CD14-positive monocyte (primary cell): ENCODE measurements around the gene MRTFA. TPM values are rescaled to one million over a fixed set of nuclear protein-coding genes. Genes with fewer than 3 reads are reported as not detected.

ENCODE experiments used
- DNase-seq, 3 donors: peaks; one replicate each; pipeline ENCODE4 v3.0.0-alpha.2; 2011 to 2022
- H2AFZ ChIP-seq: 2 replicates; pipeline ENCODE4 v1.6.0; 2012; ENCODE audit warnings: mild to moderate bottlenecking, low read depth, low read length, inconsistent platforms; ENCODE audit not compliant: insufficient read depth, poor library complexity, severe bottlenecking
- H3K27ac ChIP-seq, 2 donors: 1 replicate in 1 of 2; 2 replicates in 1 of 2; pipeline ENCODE4 v1.5.1; 2012 to 2013; ENCODE audit warnings: low read length in 2 of 2, control low read depth in 1 of 2, inconsistent platforms in 1 of 2, low read depth in 1 of 2, mild to moderate bottlenecking in 1 of 2
- H3K27me3 ChIP-seq, 2 donors: one replicate each; pipeline versions ENCODE4 v1.6.0 to v1.6.1; 2011 to 2013; ENCODE audit warnings: low read length in 2 of 2; ENCODE audit not compliant: control insufficient read depth in 2 of 2, insufficient read depth in 2 of 2
- H3K36me3 ChIP-seq, 2 donors: replicated peaks in 1 of 2; 1 replicate in 1 of 2; 2 replicates in 1 of 2; pipeline versions ENCODE4 v1.5.1 to v1.6.1; 2012 to 2013; ENCODE audit warnings: low read length in 2 of 2, control low read depth in 1 of 2, inconsistent platforms in 1 of 2, mild to moderate bottlenecking in 1 of 2; ENCODE audit not compliant: insufficient read depth in 2 of 2, control insufficient read depth in 1 of 2
- H3K4me1 ChIP-seq, 2 donors: 1 replicate in 1 of 2; 2 replicates in 1 of 2; pipeline versions ENCODE4 v1.5.1 to v1.6.1; 2012 to 2013; ENCODE audit warnings: low read length in 2 of 2, control low read depth in 1 of 2, inconsistent platforms in 1 of 2, mild to moderate bottlenecking in 1 of 2, moderate library complexity in 1 of 2; ENCODE audit not compliant: insufficient read depth in 2 of 2, control insufficient read depth in 1 of 2
- H3K4me2 ChIP-seq: replicated peaks from 2 replicates; pipeline ENCODE3; 2012; ENCODE audit warnings: low read length, moderate library complexity, mild to moderate bottlenecking; ENCODE audit not compliant: poor library complexity, severe bottlenecking; ENCODE audit errors: extremely low read depth
- H3K4me3 ChIP-seq, 3 experiments: fragments of 200-600 bp in 1 of 3; sonication (generic) in 1 of 3; replicated peaks in 1 of 3; 1 replicate in 2 of 3; 2 replicates in 1 of 3; pipeline ENCODE4 v1.5.1; 2011 to 2013; ENCODE audit warnings: low read length in 3 of 3, mild to moderate bottlenecking in 3 of 3, control low read depth in 2 of 3, low read depth in 2 of 3, inconsistent platforms in 1 of 3, moderate library complexity in 1 of 3
- H3K79me2 ChIP-seq: 2 replicates; pipeline ENCODE4 v1.6.0; 2012; ENCODE audit warnings: mild to moderate bottlenecking, control low read depth, inconsistent platforms, low read length, moderate library complexity; ENCODE audit not compliant: insufficient read depth
- H3K9ac ChIP-seq: 2 replicates; pipeline ENCODE4 v1.6.0; 2017; ENCODE audit warnings: low read length, mild to moderate bottlenecking; ENCODE audit not compliant: insufficient read depth, poor library complexity, severe bottlenecking
- H3K9me3 ChIP-seq, 2 donors: replicated peaks in 1 of 2; 1 replicate in 1 of 2; 2 replicates in 1 of 2; pipeline versions ENCODE4 v1.5.1 to v1.6.1; 2012 to 2013; ENCODE audit warnings: low read length in 2 of 2, control low read depth in 1 of 2; ENCODE audit not compliant: control insufficient read depth in 1 of 2, insufficient read depth in 1 of 2
- H4K20me1 ChIP-seq: 2 replicates; pipeline ENCODE4 v1.6.0; 2012; ENCODE audit warnings: mild to moderate bottlenecking, low read length, control low read depth, moderate library complexity; ENCODE audit not compliant: insufficient read depth
- H3K27ac Mint-ChIP-seq, 7 donors: one replicate each; pipeline ENCODE4 v1.8.0; 2020; ENCODE audit warnings: mild to moderate bottlenecking in 7 of 7, mixed read lengths in 7 of 7, moderate library complexity in 6 of 7, inconsistent platforms in 2 of 7
- H3K27me3 Mint-ChIP-seq, 3 donors: one replicate each; pipeline ENCODE4 v1.8.0; 2021 to 2022; ENCODE audit warnings: low read depth in 3 of 3, mild to moderate bottlenecking in 3 of 3, mixed read lengths in 3 of 3, moderate library complexity in 3 of 3, inconsistent platforms in 1 of 3
- H3K36me3 Mint-ChIP-seq, 2 donors: one replicate each; pipeline ENCODE4 v1.8.0; 2020; ENCODE audit warnings: mixed read lengths in 2 of 2, inconsistent platforms in 1 of 2, mild to moderate bottlenecking in 1 of 2
- H3K4me1 Mint-ChIP-seq: one replicate; pipeline ENCODE4 v1.8.0; 2020; ENCODE audit warnings: mild to moderate bottlenecking, mixed read lengths
- H3K4me3 Mint-ChIP-seq, 2 donors: one replicate each; pipeline ENCODE4 v1.8.0; 2020; ENCODE audit warnings: mild to moderate bottlenecking in 2 of 2, mixed read lengths in 2 of 2, moderate library complexity in 1 of 2
- H3K9me3 Mint-ChIP-seq, 7 donors: one replicate each; pipeline ENCODE4 v1.8.0; 2020 to 2022; ENCODE audit warnings: mixed read lengths in 7 of 7, mild to moderate bottlenecking in 6 of 7, moderate library complexity in 6 of 7, inconsistent platforms in 2 of 7
- CTCF ChIP-seq: fragments of 200-600 bp; IDR thresholded peaks from one replicate; pipeline ENCODE4 v1.8.0; 2022; ENCODE audit warnings: antibody characterized with exemption, mild to moderate bottlenecking
- WGBS: methylation state at CpG from one replicate; pipeline ENCODE4 v1.1.5; 2013; ENCODE audit warnings: missing lambda C conversion rate; ENCODE audit not compliant: insufficient coverage; 5-methylcytosine and 5-hydroxymethylcytosine counted together
- intact Hi-C, 2 donors: fragments of 100-400 bp; cut with micrococcal nuclease; formaldehyde crosslinking; loops; one replicate each; pipeline versions ENCODE4 v1.15.0 to v1.15.1; 2023
- polyA plus RNA-seq, 3 donors: library from polyadenylated mRNA; depleted of rRNA in 1 of 3; unstranded in 2 of 3; stranded (reverse) in 1 of 3; fragments of 300-500 nt in 2 of 3; fragments of >200 nt in 1 of 3; fragmentation: Illumina TruSeq in 2 of 3; gene quantifications; 1 replicate in 2 of 3; 2 replicates in 1 of 3; pipeline ENCODE4 v1.2.3, GENCODE V29; 2012 to 2021

Gene MRTFA
- polyA plus RNA-seq, 3 donors = 14.1 to 33.8 (median 18.9) TPM

- H3K36me3 ChIP-seq = peaks cover 78 to 88% of the 10 kb centered on the region in 2 donors
- H3K36me3 Mint-ChIP-seq = peaks cover 62 to 84% of the 10 kb centered on the region in 2 donors
- peaks cover 23 to 28% of the 10 kb centered on the region in 2 donors for H3K4me1 ChIP-seq
- no peak overlapping the region for H3K4me3 ChIP-seq
- H3K27me3 Mint-ChIP-seq = no peaks in the 10 kb centered on the region
- peaks cover 22% of the 10 kb centered on the region for H3K4me1 Mint-ChIP-seq
- intact Hi-C loops = no loop called here
- H3K27me3 ChIP-seq = no peaks in the 10 kb centered on the region
- H2AFZ ChIP-seq = no peak overlapping the region
- peak overlapping the region in 4 of 7 donors; percentile 32 to 68 (median 36) for H3K27ac Mint-ChIP-seq
- H3K9ac ChIP-seq = no peak overlapping the region
- H4K20me1 ChIP-seq = peaks cover 100% of the 10 kb centered on the region
- no peak overlapping the region for H3K4me3 Mint-ChIP-seq
- peaks cover 0 to 2% (median 0%) of the 10 kb centered on the region in 7 donors for H3K9me3 Mint-ChIP-seq
- H3K27ac ChIP-seq = peak overlapping the region in 1 of 2 donors; percentile 77
- WGBS = 92% methylated on average over 16 of the region's 21 CpGs
- peaks cover 38% of the 10 kb centered on the region for H3K79me2 ChIP-seq
- no peak for DNase-seq
- H3K9me3 ChIP-seq = no peaks in the 10 kb centered on the region
- H3K4me2 ChIP-seq = no peak overlapping the region
- TF ChIP-seq CTCF = no peak
Observed at GRCh38 chr22:40408718-40409612, 227.6 kb downstream of the MRTFA start.

GRCh38 chr22:40407831-40408717 is 228.4 kb downstream of the MRTFA start:
- Histone ChIP-seq H3K4me2 (no peak overlapping the region), H3K27me3 (no peaks in the 10 kb centered on the region), H3K27ac (peak overlapping the region in 1 of 2 donors; percentile 77), H4K20me1 (peaks cover 100% of the 10 kb centered on the region), H3K9me3 (no peaks in the 10 kb centered on the region), H3K4me3 (no peak overlapping the region), H3K4me1 (peaks cover 17 to 19% of the 10 kb centered on the region in 2 donors), H3K79me2 (peaks cover 29% of the 10 kb centered on the region), H3K9ac (no peak overlapping the region), H3K36me3 (peaks cover 74 to 91% of the 10 kb centered on the region in 2 donors), H2AFZ (no peak overlapping the region)
- DNase-seq = no peak
- Mint-ChIP-seq H3K27ac (peak overlapping the region in 4 of 7 donors; percentile 32 to 72 (median 44)), H3K9me3 (peaks cover 0 to 2% (median 0%) of the 10 kb centered on the region in 7 donors), H3K36me3 (peaks cover 67 to 85% of the 10 kb centered on the region in 2 donors), H3K27me3 (no peaks in the 10 kb centered on the region), H3K4me1 (peaks cover 18% of the 10 kb centered on the region), H3K4me3 (no peak overlapping the region)
- intact Hi-C loops = no loop called here
- 94% methylated on average over 21 of the region's 32 CpGs for WGBS
- TF ChIP-seq CTCF = no peak
